Testis (tissue), 2 donors: Measurements from ENCODE around the gene PMEPA1.

Experiments used
- POLR2A ChIP-seq: fragments of 450-650 bp; IDR thresholded peaks from one replicate; pipeline ENCODE4 v1.6.1; 2017; ENCODE audit warnings: antibody characterized with exemption, mild to moderate bottlenecking, moderate library complexity
- TF ChIP-seq, protein P1 (sequence below), 3 experiments: fragments of 450-650 bp in 2 of 3; fragments of 200-600 bp in 1 of 3; sonication (generic) in 1 of 3; IDR thresholded peaks; one replicate each; pipeline ENCODE4 v1.5.1; 2016 to 2019; ENCODE audit warnings: antibody characterized with exemption in 3 of 3, mild to moderate bottlenecking in 2 of 3, moderate library complexity in 1 of 3

DNA sequence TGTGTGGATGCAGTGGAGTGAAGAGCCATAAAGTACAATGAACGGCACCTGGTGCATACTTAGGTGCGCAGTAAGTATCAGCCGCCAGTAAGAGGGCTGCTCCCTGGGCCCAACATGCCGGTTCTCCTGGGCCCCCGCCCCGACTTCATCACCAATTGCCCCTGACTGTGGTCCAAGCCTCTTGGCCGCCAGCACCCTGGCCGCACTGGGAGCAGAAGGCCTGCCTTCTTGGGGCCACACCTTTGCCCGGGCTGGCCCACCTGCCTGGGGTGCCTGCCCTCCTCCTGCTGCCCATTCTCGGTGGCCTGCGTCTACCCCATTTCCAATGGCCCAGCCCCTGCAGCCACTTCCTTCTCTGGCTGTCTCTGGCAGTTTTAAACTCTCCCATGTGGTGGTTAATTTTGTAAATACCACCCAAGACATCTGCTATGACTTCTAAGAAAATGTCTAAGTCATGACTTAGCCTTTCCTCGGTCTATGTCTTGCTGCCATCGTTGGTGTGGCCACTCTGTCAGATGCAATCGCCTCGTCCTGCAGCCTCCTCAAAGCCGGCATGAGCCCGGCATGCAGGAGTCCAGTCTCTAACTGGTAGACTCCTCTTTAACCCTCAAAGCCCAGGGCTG, 36.8 kb downstream of the PMEPA1 start:
- TF ChIP-seq, protein P1, sequence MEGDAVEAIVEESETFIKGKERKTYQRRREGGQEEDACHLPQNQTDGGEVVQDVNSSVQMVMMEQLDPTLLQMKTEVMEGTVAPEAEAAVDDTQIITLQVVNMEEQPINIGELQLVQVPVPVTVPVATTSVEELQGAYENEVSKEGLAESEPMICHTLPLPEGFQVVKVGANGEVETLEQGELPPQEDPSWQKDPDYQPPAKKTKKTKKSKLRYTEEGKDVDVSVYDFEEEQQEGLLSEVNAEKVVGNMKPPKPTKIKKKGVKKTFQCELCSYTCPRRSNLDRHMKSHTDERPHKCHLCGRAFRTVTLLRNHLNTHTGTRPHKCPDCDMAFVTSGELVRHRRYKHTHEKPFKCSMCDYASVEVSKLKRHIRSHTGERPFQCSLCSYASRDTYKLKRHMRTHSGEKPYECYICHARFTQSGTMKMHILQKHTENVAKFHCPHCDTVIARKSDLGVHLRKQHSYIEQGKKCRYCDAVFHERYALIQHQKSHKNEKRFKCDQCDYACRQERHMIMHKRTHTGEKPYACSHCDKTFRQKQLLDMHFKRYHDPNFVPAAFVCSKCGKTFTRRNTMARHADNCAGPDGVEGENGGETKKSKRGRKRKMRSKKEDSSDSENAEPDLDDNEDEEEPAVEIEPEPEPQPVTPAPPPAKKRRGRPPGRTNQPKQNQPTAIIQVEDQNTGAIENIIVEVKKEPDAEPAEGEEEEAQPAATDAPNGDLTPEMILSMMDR (IDR thresholded peaks at IDR 0.05) = no peak
- TF ChIP-seq POLR2A = no peak
